PFSK-1 (cell line): ENCODE measurements around the gene CSNK1G1.

Experiments
- FOXP2 ChIP-seq: optimal IDR thresholded peaks from 2 replicates; pipeline ENCODE3; 2011; ENCODE audit warnings: borderline replicate concordance, control low read depth, inconsistent platforms; ENCODE audit not compliant: insufficient read depth; ENCODE audit errors: extremely low read length, extremely low read depth
- POLR2AphosphoS5 ChIP-seq: IDR thresholded peaks from 2 replicates; pipeline ENCODE4 v1.6.1; 2012; ENCODE audit warnings: low read depth, mild to moderate bottlenecking, control low read depth, low read length, moderate library complexity
- TAF1 ChIP-seq: IDR thresholded peaks from 2 replicates; pipeline ENCODE4 v1.6.1; 2012; ENCODE audit warnings: low read length, control low read depth, borderline replicate concordance; ENCODE audit not compliant: insufficient read depth

DNA sequence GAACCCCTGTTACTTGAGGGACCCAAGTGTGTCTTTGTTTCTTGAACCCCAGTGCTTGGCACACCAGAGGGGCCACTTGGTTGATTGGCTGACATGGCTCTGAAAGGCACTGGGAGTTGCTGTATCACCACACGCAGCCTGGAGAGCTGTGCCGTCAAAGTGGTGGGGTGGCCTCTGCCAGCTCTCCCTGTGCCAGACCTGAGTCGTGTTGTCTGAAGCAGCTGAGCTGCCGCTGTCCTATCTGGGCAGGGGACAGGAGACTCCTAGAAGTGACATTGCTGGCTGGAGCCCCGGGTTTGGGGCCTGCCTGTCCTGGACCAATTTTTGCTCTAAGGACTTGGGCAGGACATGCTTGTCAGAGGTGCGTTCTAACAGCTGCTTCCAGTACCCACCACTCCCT is 209.9 kb downstream of the CSNK1G1 start:
- TF ChIP-seq FOXP2 (no peak), POLR2AphosphoS5 (no peak), TAF1 (no peak)
